ENCODE data around the gene EPB41L4B.
A peak's percentile ranks its signal among the peaks of the same experiment; 100 is the strongest.

EPB41L4B gene

DNA sequence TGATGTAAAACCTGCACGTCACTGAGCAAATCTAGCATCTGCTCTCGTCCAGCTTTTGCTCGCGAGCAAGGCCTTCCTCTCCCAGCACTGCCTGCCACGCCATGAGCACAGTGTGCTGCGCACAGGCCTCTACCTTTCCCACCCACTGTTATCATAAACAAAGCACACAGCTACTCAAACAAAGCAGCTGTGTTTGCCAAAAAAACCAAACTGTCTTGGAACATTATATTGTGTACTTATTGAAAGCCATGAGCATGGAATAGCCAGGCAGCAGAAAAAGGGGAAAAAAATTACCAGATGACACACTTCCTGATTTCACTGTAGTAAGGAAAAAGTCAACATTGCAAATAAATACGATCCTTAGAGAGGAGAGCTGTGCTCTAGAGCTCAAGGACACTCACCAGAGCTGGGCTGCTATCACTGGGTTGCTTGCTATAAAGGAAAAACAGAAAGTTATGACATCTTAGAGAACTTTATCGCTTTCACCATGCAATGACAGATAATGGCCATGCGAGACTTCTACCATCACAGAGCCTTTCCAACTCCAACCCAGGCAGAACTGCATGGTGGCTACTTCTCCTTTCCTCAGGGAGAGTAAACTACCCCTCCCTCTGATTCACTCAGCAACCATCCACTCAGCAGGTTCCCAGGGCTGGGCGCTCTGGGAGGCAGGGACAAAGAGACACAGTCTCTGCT is 69.6 kb downstream of the EPB41L4B start:
- no peak overlapping the region for H3K4me3 ChIP-seq (ENCODE audit: low read depth, low read length)
- peak; percentile 98 for DNase-seq (ENCODE audit: low read depth)
- TF ChIP-seq CTCF (IDR thresholded peaks at IDR 0.05; ENCODE audit: control insufficient read depth, extremely low read depth, insufficient read depth), result no peak

GRCh38 chr9:109250771-109251079 is 70.1 kb downstream of the EPB41L4B start:
- no peak overlapping the region for H3K4me3 ChIP-seq (ENCODE audit: low read depth, low read length)
- no peak for TF ChIP-seq CTCF (IDR thresholded peaks at IDR 0.05; ENCODE audit: control insufficient read depth, extremely low read depth, insufficient read depth)
- DNase-seq (ENCODE audit: low read depth), result no peak

DNA sequence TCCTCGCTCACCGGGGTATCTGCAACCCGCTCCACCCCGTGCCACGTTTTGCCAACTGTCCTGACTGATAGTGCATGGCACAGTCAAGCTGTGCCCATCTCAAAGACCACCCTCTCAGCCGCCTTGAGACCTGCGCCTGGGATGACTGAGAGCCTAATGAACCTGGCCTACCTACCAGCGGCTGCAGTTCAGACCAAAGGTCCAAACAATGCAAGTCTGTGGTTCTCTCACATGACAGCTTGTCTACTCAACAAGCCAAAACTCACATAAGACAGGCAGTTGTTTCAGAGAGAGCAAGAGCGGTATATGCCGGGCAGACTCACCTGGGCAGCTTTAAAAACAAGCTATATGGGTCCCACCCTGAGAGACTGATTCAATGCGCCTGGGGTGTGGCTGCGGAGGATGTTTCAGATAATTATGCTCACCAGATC is 70.5 kb downstream of the EPB41L4B start:
- TF ChIP-seq CTCF (IDR thresholded peaks at IDR 0.05; ENCODE audit: control insufficient read depth, extremely low read depth, insufficient read depth), result no peak
- H3K4me3 ChIP-seq (ENCODE audit: low read depth, low read length), result no peak overlapping the region
- no peak for DNase-seq (ENCODE audit: low read depth)

DNA sequence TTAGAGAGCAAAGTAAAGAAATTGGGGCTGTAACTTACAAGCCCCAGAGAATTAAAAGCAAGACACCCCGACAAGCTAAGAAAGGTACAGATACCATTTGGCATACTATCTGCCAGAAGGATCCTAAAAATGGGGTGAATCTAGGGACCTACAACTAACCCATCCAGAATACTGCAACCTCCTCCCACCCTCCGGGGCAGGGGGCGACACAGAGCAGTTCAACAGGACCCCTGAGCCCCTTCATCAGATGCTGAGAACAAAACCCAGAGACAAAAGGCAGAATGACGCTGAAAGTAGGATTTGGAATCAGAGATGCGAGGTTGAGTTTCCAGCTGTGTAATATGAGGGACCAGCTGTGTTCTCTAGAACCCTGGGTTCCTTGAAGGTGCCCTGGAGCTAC is 71.2 kb downstream of the EPB41L4B start:
- no peak for TF ChIP-seq CTCF (IDR thresholded peaks at IDR 0.05; ENCODE audit: control insufficient read depth, extremely low read depth, insufficient read depth)
- no peak overlapping the region for H3K4me3 ChIP-seq (ENCODE audit: low read depth, low read length)
- no peak for DNase-seq (ENCODE audit: low read depth)

GRCh38 chr9:109248133-109248581 is 72.7 kb downstream of the EPB41L4B start:
- DNase-seq (ENCODE audit: low read depth), result no peak
- no peak for TF ChIP-seq CTCF (IDR thresholded peaks at IDR 0.05; ENCODE audit: control insufficient read depth, extremely low read depth, insufficient read depth)

GRCh38 chr9:109247228-109247627 is 73.6 kb downstream of the EPB41L4B start:
- no peak overlapping the region for H3K4me3 ChIP-seq (ENCODE audit: low read depth, low read length)
- no peak for TF ChIP-seq CTCF (IDR thresholded peaks at IDR 0.05; ENCODE audit: control insufficient read depth, extremely low read depth, insufficient read depth)
- no peak for DNase-seq (ENCODE audit: low read depth)

More at GRCh38 chr9:109248133-109248581, 72.7 kb downstream of the EPB41L4B start:
- no peak overlapping the region for H3K4me3 ChIP-seq (ENCODE audit: low read depth, low read length)

DNA sequence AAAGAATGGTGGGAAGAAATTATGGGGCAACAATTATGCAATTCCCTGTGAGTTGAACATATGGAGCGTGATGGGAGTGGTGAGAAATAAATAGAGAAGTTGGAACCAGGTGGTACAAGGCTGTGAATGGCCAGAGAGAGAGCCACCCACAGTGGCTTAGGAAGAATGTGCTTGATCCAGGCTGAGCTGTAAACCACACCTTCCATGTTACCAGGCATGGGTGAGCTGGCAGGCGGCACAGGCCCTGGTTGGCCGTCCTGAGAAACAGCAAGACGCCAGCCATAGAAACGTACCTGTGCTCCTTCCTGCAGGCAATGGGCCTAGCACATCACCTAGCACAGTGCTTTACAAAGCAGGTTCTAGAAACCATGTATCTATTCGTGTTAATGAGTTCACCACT is 74.3 kb downstream of the EPB41L4B start:
- no peak for TF ChIP-seq CTCF (IDR thresholded peaks at IDR 0.05; ENCODE audit: control insufficient read depth, extremely low read depth, insufficient read depth)
- H3K4me3 ChIP-seq (ENCODE audit: low read depth, low read length), result no peak overlapping the region
- no peak for DNase-seq (ENCODE audit: low read depth)
